NCI-H774 (cell line): ENCODE measurements around the gene HRH2.
"Not testable (repeated sequence)": the region's sequence is repeated elsewhere in the genome, so short reads cannot be mapped to it uniquely, and the experiment has no call there.

ENCODE experiments used
- DNase-seq: peaks from one replicate; lab custom pipeline; 2025; lab: John Stamatoyannopoulos, UW

HRH2 gene

DNA sequence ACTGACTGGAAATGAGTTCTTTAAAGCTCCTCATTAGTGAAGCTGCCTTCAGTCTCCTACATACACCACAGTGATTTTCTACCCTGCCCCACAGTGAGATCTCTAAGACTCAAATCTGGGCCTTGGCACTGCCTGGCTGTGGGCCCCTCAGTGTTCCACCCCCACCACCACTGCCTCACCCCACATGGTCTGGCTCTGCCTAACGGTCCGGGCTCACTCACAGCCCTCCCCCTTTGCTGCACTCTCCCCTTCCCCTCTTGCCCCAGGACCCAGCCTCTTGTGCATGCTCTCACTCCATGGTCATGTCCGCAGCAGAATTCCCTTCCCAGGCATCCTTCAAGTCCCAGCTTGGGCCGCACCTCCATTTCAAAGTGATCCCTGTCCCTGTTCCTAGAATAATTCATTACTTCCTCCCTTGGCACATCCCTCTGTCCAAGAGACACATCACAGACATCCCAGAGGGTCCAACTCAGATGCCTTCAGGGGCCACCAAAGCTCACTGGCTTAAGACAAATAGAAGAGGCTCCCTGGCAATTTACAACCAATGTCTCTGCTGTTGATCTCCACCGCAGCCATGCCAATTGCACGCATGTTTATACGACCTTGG is 56.7 kb downstream of the HRH2 start:
- no peak for DNase-seq

GRCh38 chr5:175715627-175716522 is 58.0 kb downstream of the HRH2 start:
- no peak for DNase-seq

DNA sequence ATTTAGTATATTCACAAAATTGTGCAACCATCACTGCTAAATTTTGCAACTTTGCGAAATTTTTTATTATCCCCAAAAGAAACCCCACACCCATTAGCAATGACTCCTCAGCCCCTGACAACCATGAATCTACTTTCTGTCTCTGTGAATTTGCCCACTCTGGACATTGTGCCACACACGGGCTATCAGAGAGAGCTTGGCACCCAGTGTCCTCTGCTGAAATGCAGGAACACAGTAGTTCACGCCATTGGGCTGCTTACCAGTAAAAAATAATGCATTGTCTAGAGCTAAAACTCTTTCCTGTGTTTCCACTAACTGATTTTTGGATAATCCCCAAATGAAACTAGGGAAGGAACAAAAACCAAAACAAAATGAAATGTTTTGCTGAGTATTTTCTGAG is 60.0 kb downstream of the HRH2 start:
- DNase-seq = no peak

DNA sequence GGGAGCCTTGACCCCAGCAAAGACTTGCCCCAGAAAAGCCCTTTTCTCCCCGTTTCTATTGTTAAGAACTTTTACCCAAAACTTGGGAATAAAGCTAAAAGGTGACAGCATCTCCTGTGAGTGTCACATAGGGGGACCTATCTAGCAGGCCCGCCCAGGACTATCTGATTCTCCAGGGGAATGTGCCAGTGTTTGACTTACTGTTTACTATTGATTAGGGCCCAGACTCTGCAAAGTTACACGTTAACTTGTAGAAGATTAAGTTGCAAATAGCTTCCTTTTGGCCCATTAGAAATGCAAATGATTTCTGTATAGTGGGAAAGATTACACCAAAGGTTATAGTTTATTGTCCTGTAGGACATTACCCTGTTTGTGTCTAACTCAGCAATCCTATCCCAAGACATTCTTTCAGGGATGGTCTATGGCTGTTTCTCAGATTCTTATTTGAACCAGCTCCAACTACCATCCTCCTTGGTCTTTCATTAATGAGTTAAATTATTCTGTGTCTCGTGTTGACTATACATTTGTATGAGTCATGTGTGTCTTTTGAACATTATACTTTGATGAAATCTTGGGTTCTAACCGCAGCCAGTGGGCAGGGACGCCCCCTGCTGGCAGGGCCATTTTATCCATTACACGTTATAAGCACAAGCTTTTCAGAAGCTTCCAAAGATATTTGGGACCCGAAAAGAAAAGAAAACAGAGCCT is 60.7 kb downstream of the HRH2 start:
- no peak for DNase-seq

DNA sequence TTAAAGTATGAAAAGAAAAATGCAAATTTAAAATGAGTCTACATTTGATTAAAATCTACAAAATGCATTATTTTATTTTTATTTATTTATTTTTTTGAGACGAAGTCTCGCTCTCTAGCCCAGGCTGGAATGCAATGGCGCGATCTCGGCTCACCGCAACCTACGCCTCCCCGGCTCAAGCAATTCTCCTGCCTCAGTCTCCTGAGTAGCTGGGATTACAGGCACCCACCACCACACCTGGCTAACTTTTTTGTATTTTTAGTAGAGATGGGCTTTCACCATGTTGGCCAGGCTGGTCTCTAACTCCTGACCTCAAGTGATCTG is 61.2 kb downstream of the HRH2 start:
- not testable (repeated sequence) for DNase-seq

DNA sequence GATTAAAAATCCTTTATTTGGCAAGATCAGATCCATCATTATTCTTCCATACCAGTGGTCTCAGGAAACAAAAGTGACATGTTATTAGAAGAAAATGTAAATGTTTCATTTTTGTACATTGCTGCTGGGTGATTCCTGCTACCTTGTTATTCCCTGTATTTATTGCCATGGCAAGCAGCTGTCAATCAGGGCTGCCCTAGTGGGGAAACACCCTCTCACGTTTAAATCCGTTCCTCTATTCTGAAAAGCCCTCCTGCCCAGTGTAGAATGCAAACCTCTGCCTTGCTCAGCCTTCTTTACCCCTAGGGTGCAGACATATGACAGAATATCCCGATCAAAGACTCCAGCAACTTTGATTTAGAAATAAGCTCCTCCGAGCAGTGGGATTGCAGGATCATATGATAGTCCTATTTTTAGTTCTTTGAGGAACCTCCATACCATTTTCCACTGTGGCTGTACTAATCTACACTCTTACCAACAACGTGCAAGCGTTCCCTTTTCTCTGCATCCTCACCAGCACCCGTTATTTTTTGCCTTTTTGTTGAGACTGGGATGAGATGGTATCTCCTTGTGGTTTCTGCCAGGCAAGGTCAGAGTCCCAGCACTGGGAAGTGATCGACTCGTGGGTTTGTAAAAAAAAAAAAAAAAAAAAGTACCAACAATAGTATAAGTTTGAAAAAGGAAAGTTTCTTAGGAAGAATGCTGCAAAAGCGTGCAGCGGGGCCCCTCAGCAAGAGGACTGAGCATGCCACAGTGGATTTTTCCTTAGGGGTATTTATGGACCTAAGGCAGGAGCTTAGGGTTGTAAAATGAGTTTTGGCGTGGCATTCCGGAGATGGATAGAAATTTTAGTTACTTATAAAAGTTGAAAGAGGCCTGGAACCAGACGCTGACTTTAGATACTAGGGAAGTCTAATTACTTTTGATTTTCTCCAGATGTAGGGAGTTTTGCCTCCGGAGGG is 66.7 kb downstream of the HRH2 start:
- no peak for DNase-seq

GRCh38 chr5:175728316-175728715 is 70.4 kb downstream of the HRH2 start:
- DNase-seq = no peak

DNA sequence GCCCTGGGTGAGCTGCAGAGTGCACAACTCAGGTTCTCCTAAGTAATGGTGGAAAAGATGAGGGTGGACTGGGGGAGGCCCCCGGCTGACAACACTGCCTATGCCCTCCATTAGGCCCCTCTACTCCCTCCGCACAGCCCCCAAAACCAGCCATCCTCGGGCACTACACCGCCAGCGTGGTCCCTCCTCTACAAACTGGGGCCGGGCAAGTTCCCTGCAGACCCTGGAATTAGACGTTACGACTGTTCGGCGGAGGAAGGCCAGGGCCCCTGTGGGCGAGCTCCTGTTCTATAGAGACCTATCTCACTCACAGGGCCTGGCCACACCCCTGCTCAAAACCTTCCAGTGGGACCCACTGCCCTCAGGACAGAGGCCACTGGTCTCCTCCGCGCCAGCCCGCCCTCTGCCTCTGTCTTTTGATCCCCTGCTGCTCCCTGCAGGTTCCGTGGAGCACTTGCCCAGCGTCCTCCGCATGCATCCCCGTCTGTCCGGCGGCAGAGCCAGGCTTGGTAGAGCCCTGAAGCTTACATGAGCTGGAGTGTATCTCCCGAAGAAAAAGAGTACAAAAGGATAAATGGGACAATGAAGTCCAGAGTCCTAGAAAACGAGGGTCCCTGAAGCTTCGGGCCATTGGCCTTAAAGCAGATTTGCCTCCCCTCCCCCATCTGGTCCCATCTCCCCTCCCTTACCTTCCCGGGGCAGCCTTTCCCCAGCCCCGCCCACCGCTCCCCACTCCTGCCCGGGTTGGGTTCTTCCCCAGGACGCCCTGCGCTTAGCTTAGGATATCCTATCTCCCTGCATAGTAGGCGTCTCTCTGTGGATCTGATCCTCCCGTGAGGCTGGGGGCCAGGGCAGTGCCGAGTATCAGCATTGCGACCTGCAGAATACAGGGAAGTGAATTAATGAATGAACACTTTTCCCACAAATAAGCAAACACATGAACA is 71.3 kb downstream of the HRH2 start:
- DNase-seq = no peak

DNA sequence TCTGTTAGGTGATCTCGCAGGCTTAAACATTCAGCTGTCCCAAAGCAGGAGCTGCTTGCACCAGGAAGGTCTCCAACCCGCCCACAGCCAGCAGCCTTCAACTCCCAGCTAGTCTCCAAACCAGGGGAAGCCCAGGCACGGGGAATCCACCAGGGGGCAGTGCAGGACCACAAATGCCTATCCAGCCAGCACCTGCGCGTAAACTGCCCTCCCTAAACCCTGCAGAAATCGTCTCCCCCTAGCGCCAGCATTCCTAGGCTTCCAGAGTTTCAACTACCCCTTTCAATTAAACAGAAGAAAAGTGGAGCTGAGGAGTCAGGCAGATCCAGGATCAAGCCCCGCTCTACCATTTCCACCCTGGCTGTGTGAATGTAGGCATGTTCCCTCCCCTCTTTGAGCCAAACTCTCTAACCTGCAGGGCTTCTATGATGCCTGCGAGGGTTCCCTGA is 72.0 kb downstream of the HRH2 start:
- peak; percentile 86 for DNase-seq

DNA sequence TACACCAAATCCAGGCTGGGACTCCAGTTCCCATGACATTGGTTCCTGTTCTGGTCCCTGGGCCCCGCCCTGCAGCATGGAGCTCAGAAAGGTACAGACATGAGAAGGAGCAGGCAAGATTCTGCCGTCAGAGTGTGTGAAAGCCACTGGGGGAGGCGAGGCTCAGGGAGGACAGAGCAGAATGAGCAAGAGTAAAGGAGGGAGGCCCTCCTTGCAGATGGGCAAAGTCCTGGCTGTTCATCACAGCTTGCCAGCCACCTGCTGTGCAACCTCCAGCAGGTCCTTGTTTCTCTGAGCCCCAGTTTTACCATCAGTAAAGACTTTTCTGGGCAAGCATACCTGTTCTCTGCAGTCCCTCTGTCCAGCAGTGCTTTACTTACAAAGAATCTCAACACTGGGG is 73.3 kb downstream of the HRH2 start:
- no peak for DNase-seq

- DNase-seq = no peak
Observed at GRCh38 chr5:175731756-175732465, 74.0 kb downstream of the HRH2 start.

- no peak for DNase-seq
Observed at GRCh38 chr5:175733017-175733416, 75.1 kb downstream of the HRH2 start.

- no peak for DNase-seq
Observed at GRCh38 chr5:175734016-175734415, 76.1 kb downstream of the HRH2 start.

GRCh38 chr5:175734501-175734900 is 76.6 kb downstream of the HRH2 start:
- no peak for DNase-seq

GRCh38 chr5:175735701-175736100 is 77.8 kb downstream of the HRH2 start:
- DNase-seq = no peak

DNA sequence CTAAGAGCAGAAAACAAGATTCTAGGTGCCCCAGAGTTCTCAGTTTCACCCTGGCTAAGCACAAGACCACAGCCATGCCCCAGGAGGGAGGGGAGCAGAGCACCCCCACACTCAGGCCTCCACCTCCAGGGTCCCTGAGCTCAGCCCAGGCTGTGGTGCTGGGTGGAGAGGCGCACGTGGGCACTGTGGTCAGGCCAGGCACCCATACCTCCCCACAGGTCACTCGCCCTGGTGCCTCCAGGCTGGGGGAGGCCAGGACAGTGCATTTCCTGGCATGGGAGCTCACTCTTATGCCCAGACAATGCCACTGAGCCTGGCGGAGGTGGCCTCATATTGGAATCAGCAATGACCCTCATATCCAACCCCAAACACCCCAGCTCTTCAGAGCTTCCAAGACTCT is 78.8 kb downstream of the HRH2 start:
- no peak for DNase-seq

DNA sequence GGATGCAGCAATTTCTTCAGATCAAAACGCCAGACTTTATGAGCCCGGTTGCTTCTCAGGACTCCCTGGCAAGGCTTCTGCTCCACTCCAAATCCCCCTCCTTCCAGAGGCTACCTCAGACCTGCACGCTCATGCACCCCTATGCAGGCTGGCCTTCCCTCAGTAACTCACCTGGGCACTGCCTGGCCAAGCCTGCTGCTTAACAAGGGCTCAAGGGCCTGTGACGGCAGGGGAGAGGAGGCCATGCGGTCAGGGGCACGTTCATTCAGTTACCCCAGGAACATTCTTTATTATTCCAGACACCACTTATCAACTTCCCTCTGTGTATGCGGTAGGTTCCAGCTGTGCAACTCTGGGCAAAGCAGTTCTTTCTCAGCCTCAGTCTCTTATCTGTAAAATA is 79.6 kb downstream of the HRH2 start:
- no peak for DNase-seq

DNA sequence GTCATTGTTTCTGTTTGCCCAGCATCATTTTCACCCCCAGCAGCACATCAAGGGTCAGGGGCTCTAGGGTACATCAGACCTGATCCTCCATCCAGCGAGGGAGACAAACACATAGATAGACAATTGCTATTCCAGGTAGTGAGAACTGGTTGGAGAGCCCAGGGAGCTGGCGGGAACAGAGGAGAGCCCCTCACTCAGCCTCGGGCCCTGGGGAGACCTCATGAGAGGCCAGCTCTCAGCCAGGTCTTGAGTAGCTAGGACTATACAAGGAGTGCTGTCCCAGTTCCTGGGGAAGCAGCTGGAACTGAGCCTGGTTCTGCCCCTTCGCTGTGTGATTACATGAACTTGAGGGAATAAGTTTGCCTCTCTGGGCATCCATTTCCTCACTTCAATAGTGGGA is 80.3 kb downstream of the HRH2 start:
- DNase-seq = no peak

DNA sequence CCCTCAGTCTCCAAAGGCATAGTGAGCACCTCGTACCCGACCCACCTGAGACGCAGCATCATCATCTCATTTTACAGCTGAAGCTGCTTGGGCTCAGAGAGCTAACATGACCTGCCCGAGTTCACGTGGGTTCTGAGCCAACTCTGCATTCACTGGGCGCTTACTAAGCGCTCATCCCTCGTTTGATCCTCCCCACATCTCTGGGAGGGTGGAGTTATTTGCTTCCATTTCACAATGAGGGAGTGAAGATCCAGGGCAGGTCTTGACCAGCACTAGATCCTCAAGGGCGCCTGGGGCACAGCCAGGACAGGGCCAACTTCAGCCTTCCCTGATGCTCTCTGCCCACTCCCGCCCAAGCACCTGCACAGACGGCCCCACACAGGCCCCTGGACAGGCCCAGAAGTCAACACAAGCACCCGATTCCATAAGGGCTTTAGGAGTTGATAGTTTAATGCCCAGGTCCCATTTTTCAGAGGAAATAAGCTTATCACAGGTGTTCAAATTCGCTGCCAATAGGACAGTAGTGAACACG is 80.8 kb downstream of the HRH2 start:
- DNase-seq = no peak

- DNase-seq = no peak
Observed at GRCh38 chr5:175740014-175740413, 82.1 kb downstream of the HRH2 start.
